ENCODE results near the gene CACNG4. TPM values are rescaled to one million over a fixed set of nuclear protein-coding genes. Genes with fewer than 3 reads are reported as not detected.
A peak's percentile ranks its signal among the peaks of the same experiment; 100 is the strongest.

CACNG4 gene
- total RNA-seq, 2 donors from 2014 or later = 9.5 to 12.9 TPM

DNA sequence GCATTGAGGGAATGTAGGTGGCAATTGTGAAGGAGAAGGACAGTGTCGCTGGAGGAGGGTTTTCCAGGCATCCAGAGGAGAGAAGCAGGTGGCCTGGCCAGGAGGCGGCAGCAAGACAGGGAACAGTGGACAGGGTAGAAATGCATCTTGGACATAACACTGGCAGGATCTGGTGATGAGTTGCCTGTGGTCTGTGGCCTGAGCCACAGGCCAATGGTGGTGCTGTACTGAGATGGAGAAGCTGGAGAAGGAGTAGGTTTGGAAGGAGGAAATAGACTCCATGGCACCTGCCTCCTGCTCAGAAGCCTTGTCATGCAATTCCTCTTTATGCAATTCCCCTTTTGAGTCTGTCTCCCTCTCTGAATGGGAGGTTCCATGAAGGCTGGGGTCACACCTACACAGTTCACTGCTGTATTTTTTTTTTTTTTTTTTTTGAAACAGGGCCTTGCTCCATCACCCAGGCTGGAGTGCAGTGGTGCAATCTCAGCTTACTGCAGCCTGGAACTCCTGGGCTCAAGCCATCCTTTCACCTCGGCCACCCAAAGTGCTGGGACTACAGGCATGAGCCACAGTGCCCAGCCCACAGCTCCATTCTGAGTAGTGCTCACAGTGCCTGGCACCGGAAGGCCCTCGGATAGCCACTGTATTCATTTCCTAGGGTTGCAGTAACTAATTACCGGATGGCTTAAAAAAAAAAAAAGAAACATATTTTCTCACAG, 13.5 kb upstream of the CACNG4 start:
- 52% methylated on average over 6 of the region's 6 CpGs for WGBS
- intact Hi-C loops (cut with DNase I) = no loop called here
- Histone ChIP-seq H3K27me3 (replicated peaks; ENCODE audit: insufficient read depth) (no peaks in the 10 kb centered on the region), H3K36me3 (no peaks in the 10 kb centered on the region), H3K4me1 (replicated peaks) (peaks cover 6% of the 10 kb centered on the region), H3K27ac (peak overlapping the region; percentile 78 to 84), H3K9me3 (no peaks in the 10 kb centered on the region), H3K4me3 (no peak overlapping the region)
- TF ChIP-seq POLR2AphosphoS5 (IDR thresholded peaks at IDR 0.05) (no peak), POLR2A (IDR thresholded peaks at IDR 0.05) (no peak)
- TF ChIP-seq, protein P1, sequence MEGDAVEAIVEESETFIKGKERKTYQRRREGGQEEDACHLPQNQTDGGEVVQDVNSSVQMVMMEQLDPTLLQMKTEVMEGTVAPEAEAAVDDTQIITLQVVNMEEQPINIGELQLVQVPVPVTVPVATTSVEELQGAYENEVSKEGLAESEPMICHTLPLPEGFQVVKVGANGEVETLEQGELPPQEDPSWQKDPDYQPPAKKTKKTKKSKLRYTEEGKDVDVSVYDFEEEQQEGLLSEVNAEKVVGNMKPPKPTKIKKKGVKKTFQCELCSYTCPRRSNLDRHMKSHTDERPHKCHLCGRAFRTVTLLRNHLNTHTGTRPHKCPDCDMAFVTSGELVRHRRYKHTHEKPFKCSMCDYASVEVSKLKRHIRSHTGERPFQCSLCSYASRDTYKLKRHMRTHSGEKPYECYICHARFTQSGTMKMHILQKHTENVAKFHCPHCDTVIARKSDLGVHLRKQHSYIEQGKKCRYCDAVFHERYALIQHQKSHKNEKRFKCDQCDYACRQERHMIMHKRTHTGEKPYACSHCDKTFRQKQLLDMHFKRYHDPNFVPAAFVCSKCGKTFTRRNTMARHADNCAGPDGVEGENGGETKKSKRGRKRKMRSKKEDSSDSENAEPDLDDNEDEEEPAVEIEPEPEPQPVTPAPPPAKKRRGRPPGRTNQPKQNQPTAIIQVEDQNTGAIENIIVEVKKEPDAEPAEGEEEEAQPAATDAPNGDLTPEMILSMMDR (IDR thresholded peaks at IDR 0.05) = no peak
- no peak for DNase-seq (ENCODE audit: low spot score)

- no peaks in the 10 kb centered on the region for H3K9me3 ChIP-seq
- H3K27ac ChIP-seq = peak overlapping the region; percentile 78 to 84
- no peak overlapping the region for H3K4me3 ChIP-seq
- H3K27me3 ChIP-seq (replicated peaks; ENCODE audit: insufficient read depth) = no peaks in the 10 kb centered on the region
- intact Hi-C loops (cut with DNase I) = no loop called here
- H3K4me1 ChIP-seq (replicated peaks) = peaks cover 6% of the 10 kb centered on the region
- WGBS = 52% methylated on average over 4 of the region's 4 CpGs
- TF ChIP-seq, protein P1 (IDR thresholded peaks at IDR 0.05) = no peak
- no peak for TF ChIP-seq POLR2A (IDR thresholded peaks at IDR 0.05)
- no peak for TF ChIP-seq POLR2AphosphoS5 (IDR thresholded peaks at IDR 0.05)
- peak; percentile 44 for DNase-seq (ENCODE audit: low spot score)
- no peaks in the 10 kb centered on the region for H3K36me3 ChIP-seq
Observed at GRCh38 chr17:66951605-66951953, 12.9 kb upstream of the CACNG4 start.

DNA sequence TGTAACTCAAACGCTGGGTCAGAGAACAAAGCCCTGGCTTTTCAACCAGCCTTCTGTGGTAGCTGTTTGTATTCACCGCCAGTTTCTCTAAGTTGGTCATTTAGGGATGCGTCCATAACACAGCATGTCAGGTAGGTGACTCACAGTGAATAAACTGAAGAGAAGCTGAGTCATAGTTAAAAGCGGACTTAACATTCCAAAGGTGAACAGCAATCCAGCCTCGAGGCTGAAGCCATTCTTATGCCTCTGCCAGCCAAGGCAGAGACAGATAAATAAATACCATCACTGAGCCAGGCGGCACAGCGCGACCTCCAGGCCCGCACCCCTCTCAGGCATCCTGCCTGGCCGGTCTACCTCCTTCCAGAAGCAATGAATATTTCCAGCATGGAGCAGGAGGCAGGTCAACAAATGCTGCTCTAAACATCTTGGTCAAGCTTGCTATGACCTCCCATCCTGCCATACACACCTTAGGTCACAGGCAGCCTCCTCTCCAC, 12.4 kb upstream of the CACNG4 start:
- Histone ChIP-seq H3K27ac (peak overlapping the region; percentile 78 to 84), H3K4me1 (replicated peaks) (peaks cover 6% of the 10 kb centered on the region), H3K36me3 (no peaks in the 10 kb centered on the region), H3K4me3 (no peak overlapping the region), H3K9me3 (no peaks in the 10 kb centered on the region), H3K27me3 (replicated peaks; ENCODE audit: insufficient read depth) (no peaks in the 10 kb centered on the region)
- TF ChIP-seq, protein P1 (IDR thresholded peaks at IDR 0.05) = peak in 1 of 4 experiments; percentile 12
- TF ChIP-seq POLR2A (IDR thresholded peaks at IDR 0.05) (no peak), POLR2AphosphoS5 (IDR thresholded peaks at IDR 0.05) (peak; percentile 97)
- DNase-seq (ENCODE audit: low spot score) = peak; percentile 95
- intact Hi-C loops (cut with DNase I) = no loop called here
- WGBS = 15% methylated on average over 10 of the region's 10 CpGs

DNA sequence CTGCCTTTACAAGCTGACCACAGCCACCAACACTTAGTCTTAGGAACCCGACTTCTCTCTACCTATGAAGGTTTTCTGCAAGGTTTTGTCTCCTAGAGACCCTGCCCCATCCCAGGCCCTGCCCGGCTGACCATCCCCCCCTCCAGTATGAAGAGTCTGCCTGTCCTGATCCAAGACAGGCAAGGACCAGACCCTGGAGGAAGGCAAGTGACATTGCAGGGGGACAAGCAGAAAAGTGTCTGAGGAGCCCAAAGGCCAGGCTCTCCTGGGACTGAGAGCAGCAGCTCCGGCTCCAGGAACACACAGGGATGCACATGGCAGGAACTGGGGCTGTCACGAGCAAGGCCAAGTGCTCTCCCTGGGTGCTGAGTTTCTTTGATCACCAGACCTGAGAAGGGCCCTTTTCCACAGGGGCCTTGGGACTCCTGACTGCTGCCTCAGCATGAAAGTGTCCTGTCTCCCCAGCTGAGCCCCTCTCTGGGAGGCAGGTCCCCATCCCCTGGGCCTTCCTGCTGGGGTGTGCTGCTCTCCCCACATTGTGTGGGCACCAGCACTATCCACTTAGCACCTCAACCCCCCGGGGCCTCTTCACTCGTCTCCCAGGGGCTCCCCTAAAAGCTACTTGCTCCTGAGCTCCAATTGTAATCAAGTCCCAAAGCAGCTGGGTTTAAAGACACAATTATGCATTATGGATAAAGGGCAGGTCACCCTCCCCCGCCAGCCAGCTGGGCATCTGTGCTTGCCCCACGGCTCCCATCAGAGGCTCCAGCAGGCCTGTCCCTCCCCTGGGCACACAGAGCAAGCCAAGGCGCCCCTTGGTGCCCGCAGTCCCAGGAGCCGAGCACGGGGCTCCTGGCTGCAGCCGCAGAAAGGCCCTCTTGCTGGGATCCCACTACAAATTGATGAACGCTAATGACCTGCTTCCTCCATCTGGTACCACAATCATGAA, 11.6 kb upstream of the CACNG4 start:
- 92% methylated on average over 14 of the region's 14 CpGs for WGBS
- H3K27ac ChIP-seq = peak overlapping the region; percentile 78 to 84
- intact Hi-C loops (cut with DNase I) = no loop called here

More for the DNA sequence above, 11.6 kb upstream of the CACNG4 start:
- no peak for DNase-seq (ENCODE audit: low spot score)
- H3K4me1 ChIP-seq (replicated peaks) = peaks cover 13% of the 10 kb centered on the region
- no peak overlapping the region for H3K4me3 ChIP-seq
- TF ChIP-seq POLR2A (IDR thresholded peaks at IDR 0.05) = no peak
- TF ChIP-seq POLR2AphosphoS5 (IDR thresholded peaks at IDR 0.05) = no peak
- TF ChIP-seq, protein P1 (IDR thresholded peaks at IDR 0.05) = no peak
- no peaks in the 10 kb centered on the region for H3K27me3 ChIP-seq (replicated peaks; ENCODE audit: insufficient read depth)
- no peaks in the 10 kb centered on the region for H3K36me3 ChIP-seq
- H3K9me3 ChIP-seq = no peaks in the 10 kb centered on the region
